HG03571 (cell line): ENCODE measurements around the gene PFKP.

Source experiments
- ATAC-seq: cut with Tn5 transposase; IDR thresholded peaks from one replicate; pipeline ENCODE4 v1.9.1; 2021; ENCODE audit not compliant: unreplicated experiment

Gene PFKP

DNA sequence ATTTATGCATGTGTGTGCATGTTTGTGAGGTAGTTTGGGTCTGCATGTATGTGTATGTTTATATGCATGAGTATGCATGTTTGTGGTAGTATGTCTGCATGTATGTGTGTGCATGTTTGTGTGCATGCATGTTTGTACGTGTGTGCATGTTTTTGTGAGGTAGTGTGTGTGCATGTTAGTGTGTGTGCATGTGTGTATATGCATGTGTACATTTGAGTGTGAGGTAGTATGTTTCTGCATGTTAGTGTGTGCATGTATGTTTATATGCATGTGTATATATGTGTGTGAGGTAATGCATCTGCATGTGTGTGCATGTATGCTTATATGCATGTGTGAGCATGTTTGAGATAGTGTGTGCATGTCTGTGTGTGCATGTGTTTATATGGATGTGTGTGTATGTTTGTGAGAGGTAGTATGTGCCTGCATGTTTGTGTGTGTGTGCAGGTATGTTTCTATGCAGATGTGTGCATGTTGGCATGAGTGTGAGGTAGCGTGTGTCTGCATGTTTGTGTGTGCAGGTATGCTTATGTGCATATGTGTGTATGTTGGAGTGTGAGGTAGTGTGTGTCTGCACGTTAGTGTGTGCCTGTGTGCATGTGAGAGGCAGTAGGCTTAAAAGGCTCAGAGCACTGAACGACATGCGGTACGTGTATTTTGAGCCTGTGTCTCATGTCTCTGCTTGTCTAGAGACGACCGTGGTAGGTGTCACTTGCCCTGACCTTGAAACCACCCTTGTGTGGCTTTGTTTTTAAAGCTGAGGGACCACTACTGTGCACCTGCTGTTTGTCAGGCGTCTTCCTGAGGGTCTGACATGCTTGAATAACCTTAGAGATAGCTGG lies 43.7 kb downstream of the PFKP start:
- ATAC-seq = no peak

DNA sequence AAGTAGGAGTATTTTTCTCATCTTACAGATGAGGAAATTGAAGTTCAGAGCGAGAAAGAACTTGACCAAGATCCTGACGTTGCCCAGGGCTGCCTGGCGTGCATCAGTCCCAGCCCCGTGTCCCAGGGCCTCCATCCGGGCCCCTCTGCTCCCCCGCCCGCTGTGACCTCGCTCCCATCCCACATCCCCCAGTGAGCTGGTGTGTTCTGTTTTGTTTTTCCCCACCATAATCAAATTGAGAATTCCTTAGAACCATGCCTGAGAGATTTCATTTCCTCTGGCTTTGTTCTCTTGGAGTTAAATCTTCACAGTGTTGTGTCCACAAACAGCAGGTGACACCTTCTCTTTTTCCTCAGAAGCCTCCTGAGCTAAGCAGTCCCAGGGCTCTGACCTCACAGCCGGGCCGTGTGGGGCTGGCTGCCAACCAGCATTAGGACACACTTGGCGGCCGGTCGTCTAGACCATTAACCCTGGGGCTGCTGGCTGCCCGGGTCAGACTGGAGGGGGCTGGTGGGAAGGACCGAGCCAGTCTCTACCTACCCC lies 44.3 kb downstream of the PFKP start:
- no peak for ATAC-seq

DNA sequence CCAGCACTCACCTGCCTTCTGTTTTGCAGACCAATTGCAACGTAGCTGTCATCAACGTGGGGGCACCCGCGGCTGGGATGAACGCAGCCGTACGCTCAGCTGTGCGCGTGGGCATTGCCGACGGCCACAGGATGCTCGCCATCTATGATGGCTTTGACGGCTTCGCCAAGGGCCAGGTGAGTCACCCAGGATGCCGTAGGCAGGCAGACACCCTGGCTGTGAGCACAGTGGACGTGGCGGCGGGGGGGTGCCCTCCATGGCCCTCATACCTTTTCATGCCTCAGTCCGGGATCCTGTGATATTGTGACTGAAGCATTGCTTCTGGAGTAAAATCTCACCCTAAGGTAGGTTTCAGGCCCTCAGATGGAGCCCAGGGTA lies 46.0 kb downstream of the PFKP start:
- ATAC-seq = no peak

- no peak for ATAC-seq
Observed at GRCh38 chr10:3115685-3116084, 48.3 kb downstream of the PFKP start.

- ATAC-seq = no peak
Observed at GRCh38 chr10:3116508-3117100, 49.3 kb downstream of the PFKP start.

DNA sequence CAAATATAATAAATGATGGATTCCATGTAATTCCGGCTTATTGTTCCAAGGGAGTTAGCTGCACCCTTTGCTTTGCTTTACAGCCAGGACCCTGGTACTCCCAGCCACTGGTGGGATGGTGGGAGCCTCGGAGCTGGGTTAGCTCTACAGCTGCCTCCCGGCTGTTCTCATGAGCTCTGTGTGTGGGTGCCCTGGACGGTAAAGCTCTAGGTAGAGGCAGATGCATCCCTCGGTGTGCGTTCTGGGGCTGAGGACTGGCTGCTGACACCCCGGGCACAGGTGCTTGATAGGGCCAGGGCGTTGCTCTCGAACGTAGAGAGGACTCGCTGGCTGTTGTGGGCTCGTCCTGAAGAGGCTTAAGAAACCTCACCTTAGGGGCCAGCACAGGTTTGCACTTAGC lies 50.1 kb downstream of the PFKP start:
- no peak for ATAC-seq

GRCh38 chr10:3118641-3119091 lies 51.3 kb downstream of the PFKP start:
- ATAC-seq = no peak

- no peak for ATAC-seq
Observed at GRCh38 chr10:3119796-3120459, 52.6 kb downstream of the PFKP start.

- no peak for ATAC-seq
Observed at GRCh38 chr10:3122034-3122433, 54.7 kb downstream of the PFKP start.

DNA sequence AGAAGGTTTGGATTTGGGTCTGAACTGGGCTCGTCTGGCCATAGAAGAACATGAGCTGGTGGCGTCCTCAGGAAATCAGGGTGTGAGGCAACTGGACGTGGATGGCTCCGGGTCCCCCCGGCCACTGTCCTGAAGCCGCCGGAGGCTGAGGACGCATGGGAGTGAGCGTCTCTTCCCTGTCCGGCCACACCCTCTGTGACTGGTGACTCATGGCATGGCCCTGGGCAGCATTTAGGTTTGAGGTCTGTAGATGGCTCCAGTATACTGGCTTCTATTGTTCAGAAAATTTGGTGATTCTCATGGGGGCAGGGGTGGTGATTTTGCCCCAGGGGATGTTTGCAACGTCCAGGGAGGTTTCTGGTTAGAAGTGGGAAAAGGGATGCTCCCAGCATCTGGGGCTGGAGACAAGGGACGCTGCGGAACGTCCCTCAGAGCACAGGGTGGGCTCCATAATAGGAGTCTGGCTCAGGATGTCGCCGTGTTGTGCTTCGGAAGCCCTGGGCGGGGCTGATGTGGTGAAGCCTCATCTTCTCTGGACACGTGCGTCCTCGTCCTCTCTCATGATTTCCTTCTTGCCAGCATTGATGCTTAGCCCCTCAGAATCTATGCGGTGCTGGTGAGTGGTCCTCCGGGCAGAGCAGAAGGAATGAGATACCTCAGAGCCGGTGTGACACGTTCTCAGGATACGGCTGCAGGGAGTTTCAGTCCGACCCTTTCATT lies 55.3 kb downstream of the PFKP start:
- ATAC-seq = no peak

DNA sequence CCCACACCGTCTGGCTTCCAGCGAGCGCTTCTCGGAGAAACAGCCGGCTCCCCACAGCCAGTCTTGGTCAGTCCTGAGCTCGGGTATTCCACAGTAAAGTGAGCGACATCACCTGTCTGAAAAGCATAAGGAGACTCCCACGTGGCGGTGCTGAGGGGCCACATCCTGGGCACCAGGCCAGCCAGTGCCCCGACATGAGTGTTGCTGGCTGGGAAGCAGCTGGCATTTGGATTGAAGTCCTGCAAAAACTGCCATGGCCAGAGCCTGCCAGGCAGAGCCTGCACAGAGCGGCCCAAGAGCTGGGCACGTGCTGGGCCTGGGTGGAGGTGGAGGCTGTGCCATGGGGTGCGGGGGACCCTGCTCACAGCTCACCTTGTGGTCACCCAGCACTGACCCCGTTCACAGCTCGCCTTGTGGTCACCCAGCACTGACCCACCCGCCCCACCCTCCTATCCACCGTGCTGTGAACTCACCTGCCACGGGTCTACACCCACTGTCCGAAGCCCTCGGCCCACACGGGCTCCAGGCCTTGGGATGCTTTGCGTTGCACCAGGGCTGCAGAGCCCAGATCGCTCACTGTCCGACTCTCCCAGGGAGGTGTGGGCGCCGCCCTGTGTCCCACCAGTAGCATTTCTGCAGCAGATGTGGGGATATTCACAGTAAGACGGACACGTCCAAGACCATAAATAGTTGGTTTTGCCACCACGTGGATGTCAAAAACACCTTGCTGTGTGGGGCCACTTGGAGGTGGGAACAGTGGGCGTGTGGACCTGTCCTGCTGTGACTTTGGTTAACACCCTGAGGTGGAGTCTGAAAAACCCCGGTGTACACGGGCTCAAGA lies 56.4 kb downstream of the PFKP start:
- ATAC-seq = no peak

DNA sequence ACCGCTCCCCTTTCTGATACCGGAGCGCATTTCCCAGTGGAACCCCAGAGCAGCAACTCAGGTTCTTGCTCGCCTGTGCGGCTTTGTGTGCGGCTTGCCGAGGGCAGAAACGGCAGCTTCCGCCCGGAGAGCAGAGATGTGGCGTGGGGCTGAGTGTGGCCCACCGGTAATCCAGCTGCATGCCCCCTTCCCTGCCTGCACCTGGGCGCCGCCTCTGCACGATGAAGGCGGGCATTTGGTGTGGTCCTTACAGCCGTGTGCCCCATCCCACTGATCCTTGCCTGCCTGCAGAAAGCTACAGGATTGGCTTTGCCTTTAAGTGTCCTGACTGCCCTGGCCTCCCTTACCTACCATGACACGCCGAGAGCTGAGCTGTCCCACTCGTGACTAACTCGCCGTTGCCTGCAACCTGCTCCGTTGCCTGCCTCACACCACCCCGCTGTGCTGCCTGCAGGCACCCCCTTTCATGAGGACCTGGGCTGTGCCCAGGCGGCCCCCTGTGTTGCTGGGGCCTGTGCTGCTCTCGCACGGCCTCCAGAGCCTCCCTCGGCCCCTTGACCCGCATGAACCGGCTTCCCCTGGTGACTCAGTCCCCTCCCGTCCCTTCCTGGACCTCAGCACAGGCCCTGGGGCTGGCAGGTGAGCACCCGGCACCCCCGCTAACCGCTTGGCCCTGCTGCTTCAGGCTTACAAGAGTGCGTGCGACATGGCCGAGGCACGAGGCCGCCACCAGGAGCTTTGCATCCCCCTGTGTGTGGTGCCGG lies 57.2 kb downstream of the PFKP start:
- ATAC-seq = no peak

DNA sequence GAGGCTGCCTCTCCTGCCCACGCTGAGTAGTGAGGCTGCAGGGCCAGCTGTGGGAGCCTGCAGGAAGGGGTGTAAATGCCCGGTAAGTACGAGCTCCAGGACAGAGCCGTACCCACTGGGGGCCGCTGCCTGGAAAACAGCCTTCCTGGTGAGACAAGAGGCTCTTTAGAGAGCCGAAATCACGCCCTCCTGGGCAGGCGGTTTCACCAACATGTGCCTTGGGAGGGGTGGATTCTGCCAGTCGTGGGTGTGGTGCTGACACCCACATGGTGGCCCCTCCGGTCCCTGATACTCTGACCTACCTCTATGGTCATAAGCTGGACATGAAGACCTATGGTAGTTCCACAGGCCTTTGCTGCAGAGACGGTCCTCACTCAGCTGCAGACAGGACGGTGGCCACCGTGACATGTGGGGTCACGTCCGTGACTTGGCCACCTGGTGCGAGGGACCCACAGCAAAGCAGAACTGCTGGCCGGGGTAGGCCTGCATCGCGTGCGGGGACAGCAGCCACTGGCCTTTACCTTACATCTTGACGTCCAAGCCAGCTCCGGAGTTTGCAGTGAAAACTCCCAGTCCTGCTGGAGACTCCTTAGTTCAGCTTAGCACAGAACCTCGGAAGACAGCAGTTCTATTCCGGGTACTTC lies 58.3 kb downstream of the PFKP start:
- ATAC-seq = no peak

DNA sequence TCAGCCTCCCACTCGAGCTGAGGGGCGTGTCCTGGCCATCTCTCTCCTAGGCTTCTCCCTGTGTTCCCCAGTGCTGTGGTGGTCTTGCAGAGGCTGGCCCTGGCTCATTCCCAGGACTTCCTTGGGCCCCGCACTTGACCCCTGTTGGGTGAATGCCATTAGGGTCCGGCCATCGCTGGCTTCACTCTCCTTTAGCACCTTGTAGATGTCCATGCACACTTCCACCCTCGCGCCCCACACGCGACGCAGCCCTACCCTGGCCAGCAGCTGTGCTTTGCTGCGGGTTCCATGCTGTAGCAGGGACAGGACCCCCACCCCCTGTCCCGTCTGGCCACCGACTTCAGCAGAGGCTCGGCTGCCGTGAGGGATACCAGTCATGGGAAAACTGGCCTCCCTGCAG lies 58.9 kb downstream of the PFKP start:
- ATAC-seq = no peak

- no peak for ATAC-seq
Observed at GRCh38 chr10:3126741-3127346, 59.5 kb downstream of the PFKP start.

- ATAC-seq = no peak
Observed at GRCh38 chr10:3127921-3128320, 60.6 kb downstream of the PFKP start.

DNA sequence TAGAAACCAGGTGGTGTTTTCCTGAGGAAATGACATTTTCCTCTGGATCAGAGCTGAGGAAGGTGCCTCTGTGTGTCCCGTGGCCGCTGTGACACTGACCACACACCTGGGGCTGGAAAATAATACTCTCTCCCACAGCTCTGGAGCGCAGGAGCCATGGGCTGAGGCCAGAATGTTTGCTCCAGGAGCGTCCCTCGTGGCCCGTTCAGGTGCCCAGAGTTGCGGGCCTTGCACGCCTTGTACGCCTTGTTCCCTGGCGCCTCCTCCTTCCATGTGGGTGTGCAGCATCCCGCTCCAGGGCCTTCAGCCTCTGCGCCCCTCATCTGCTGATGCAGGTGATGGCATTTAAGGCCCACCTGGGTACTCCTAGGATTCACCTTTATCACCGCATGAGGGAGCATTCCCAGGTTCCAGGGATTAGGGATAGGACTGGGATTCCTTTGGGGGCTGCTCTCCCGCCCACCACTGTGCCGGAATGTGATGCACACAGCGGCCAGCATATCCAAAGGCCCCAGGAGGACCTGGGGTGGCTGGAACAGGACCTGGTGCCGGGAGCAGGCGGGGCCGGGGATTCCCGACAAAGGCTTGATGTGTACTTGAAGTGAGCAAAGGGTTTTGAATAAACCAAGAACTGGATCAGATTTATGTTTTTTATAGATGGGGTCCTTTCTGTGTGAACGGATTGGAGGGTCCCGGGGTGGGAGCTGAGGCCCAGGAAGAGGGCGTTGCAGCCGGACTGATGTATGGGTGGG lies 61.2 kb downstream of the PFKP start:
- ATAC-seq = no peak
